Breast epithelium (tissue), 3 donors: Measurements from ENCODE around the gene SALL2.

Source experiments
- CTCF ChIP-seq, 3 donors: fragments of 450-650 bp; IDR thresholded peaks; one replicate each; pipeline ENCODE4 v1.5.1; 2016 to 2017; ENCODE audit warnings: antibody characterized with exemption in 3 of 3, mild to moderate bottlenecking in 3 of 3, moderate library complexity in 3 of 3
- POLR2A ChIP-seq: fragments of 450-650 bp; IDR thresholded peaks from one replicate; pipeline ENCODE4 v1.6.1; 2016; ENCODE audit warnings: antibody characterized with exemption, mild to moderate bottlenecking, moderate library complexity
- POLR2AphosphoS5 ChIP-seq, 3 donors: sonication (generic); formaldehyde crosslinking; IDR thresholded peaks; one replicate each; pipeline ENCODE4 v1.6.1; 2017; ENCODE audit warnings: antibody characterized with exemption in 3 of 3

- TF ChIP-seq CTCF (IDR thresholded peaks at IDR 0.05) (no peak), POLR2A (no peak), POLR2AphosphoS5 (IDR thresholded peaks at IDR 0.05) (no peak)
These were observed 19.6 kb downstream of the SALL2 start for GRCh38 chr14:21506557-21506956.
